Measurements from ENCODE around the gene PIK3R3. TPM values are rescaled to one million over a fixed set of nuclear protein-coding genes. Genes with fewer than 3 reads are reported as not detected.

The PIK3R3 gene
- total RNA-seq, 1 experiment from 2014 or later: 1.6 TPM

DNA sequence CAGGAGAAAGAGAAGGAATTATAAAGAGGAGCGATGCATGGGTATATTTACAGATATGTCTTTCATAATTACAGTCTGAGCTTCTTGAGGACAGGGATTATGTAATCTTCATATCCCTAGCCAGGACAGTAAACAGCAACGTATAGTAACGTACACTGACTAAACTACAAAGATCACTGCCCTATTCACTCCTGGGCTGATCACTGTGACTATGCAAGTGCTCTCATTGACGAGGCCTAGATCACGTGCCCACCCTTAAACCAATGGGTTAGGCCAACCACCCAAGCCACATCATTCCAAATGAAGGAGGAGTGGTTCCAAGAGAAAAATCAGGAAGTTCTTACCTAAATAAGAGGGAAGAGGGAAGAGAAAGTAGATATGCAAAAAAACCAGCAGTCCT lies 18.5 kb downstream of the PIK3R3 start (continued):
- TF ChIP-seq, protein P1, sequence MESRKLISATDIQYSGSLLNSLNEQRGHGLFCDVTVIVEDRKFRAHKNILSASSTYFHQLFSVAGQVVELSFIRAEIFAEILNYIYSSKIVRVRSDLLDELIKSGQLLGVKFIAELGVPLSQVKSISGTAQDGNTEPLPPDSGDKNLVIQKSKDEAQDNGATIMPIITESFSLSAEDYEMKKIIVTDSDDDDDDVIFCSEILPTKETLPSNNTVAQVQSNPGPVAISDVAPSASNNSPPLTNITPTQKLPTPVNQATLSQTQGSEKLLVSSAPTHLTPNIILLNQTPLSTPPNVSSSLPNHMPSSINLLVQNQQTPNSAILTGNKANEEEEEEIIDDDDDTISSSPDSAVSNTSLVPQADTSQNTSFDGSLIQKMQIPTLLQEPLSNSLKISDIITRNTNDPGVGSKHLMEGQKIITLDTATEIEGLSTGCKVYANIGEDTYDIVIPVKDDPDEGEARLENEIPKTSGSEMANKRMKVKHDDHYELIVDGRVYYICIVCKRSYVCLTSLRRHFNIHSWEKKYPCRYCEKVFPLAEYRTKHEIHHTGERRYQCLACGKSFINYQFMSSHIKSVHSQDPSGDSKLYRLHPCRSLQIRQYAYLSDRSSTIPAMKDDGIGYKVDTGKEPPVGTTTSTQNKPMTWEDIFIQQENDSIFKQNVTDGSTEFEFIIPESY (IDR thresholded peaks at IDR 0.05; ENCODE audit: extremely low read depth, insufficient replicate concordance, low read length): no peak
- no peak for TF ChIP-seq POLR2AphosphoS5 (IDR thresholded peaks at IDR 0.05; ENCODE audit: low read depth, low read length)

GRCh38 chr1:46112108-46112507 lies 20.3 kb downstream of the PIK3R3 start:
- Histone ChIP-seq H3K27ac (ENCODE audit: low read depth, low read length) (no peak overlapping the region), H3K36me3 (ENCODE audit: control insufficient read depth in 1 of 2, insufficient read depth in 2 of 2, low read length in 2 of 2) (no peaks in the 10 kb centered on the region), H3K9ac (ENCODE audit: low read length) (no peak overlapping the region), H4K20me1 (ENCODE audit: insufficient read depth) (no peaks in the 10 kb centered on the region), H3K9me2 (ENCODE audit: insufficient read depth) (no peaks in the 10 kb centered on the region), H3K79me2 (ENCODE audit: insufficient read depth, low read length) (no peaks in the 10 kb centered on the region), H3K9me3 (ENCODE audit: control insufficient read depth in 1 of 2, insufficient read depth in 1 of 2, low read depth in 1 of 2, low read length in 2 of 2) (no peaks in the 10 kb centered on the region), H3K4me2 (ENCODE audit: low read length) (no peak overlapping the region), H3K4me1 (ENCODE audit: control insufficient read depth in 1 of 2, insufficient read depth in 2 of 2, low read length in 2 of 2) (no peaks in the 10 kb centered on the region), H3K4me3 (replicated peaks in 1 of 2; ENCODE audit: low read depth in 1 of 2, low read length in 2 of 2) (no peak overlapping the region), H3K27me3 (ENCODE audit: insufficient read depth, low read length) (no peaks in the 10 kb centered on the region), H2AFZ (ENCODE audit: low read depth, low read length, poor library complexity, severe bottlenecking) (no peak overlapping the region)
- ChIA-PET RAD21 (ENCODE audit: low non-redundant PET in 1 of 2, low total read pairs in 2 of 2, uncharacterized antibody in 2 of 2, unreplicated experiment in 2 of 2) (no interaction called here), CTCF (no interaction called here), POLR2A (no interaction called here)
- DNase-seq (ENCODE audit: low read depth, low spot score): no peak
- intact Hi-C loops (cut with micrococcal nuclease): no loop called here
- no peak for ATAC-seq
- no TSS peak for BruUV-seq (replicated peaks)
- TF ChIP-seq ZNF274 (IDR thresholded peaks at IDR 0.05; ENCODE audit: low read depth, low read length) (no peak), CTCF (IDR thresholded peaks at IDR 0.05 in 2 of 3, conservative IDR thresholded peaks at IDR 0.05 in 1 of 3; ENCODE audit: borderline replicate concordance in 1 of 3, insufficient read depth in 1 of 3, low read depth in 2 of 3, low read length in 2 of 3) (no peak), JUND (IDR thresholded peaks at IDR 0.05) (no peak), CBX3 (IDR thresholded peaks at IDR 0.05; ENCODE audit: low read depth) (no peak), SIN3A (IDR thresholded peaks at IDR 0.05; ENCODE audit: low read depth) (no peak), EZH2 (IDR thresholded peaks at IDR 0.05) (no peak), SP1 (IDR thresholded peaks at IDR 0.05; ENCODE audit: low read depth) (no peak), EZH2phosphoT487 (IDR thresholded peaks at IDR 0.05; ENCODE audit: borderline replicate concordance) (no peak), ZFX (IDR thresholded peaks at IDR 0.05) (no peak), POLR2A (IDR thresholded peaks at IDR 0.05; ENCODE audit: borderline replicate concordance, extremely low read depth, insufficient read depth, insufficient read length) (no peak), TCF7L2 (IDR thresholded peaks at IDR 0.05; ENCODE audit: borderline replicate concordance, extremely low read depth, insufficient read depth, insufficient read length) (no peak), MAX (IDR thresholded peaks at IDR 0.05) (no peak), ELF1 (IDR thresholded peaks at IDR 0.05; ENCODE audit: borderline replicate concordance, low read depth) (no peak), FOSL1 (IDR thresholded peaks at IDR 0.05; ENCODE audit: low read depth) (no peak)
- TF ChIP-seq, protein P2, sequence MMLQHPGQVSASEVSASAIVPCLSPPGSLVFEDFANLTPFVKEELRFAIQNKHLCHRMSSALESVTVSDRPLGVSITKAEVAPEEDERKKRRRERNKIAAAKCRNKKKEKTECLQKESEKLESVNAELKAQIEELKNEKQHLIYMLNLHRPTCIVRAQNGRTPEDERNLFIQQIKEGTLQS (IDR thresholded peaks at IDR 0.05): no peak
- TF ChIP-seq, protein P1 (IDR thresholded peaks at IDR 0.05; ENCODE audit: extremely low read depth, insufficient replicate concordance, low read length): no peak
